HepG2 (cell line): Measurements from ENCODE around the gene PARVB. TPM values are rescaled to one million over a fixed set of nuclear protein-coding genes. Genes with fewer than 3 reads are reported as not detected.

ENCODE experiments used
- ATAC-seq: fragments of 200-7000 bp; cut with Tn5 transposase; 3 replicates; pipeline ENCODE4 v1.9.1; 2020; ENCODE audit warnings: mild to moderate bottlenecking, moderate library complexity
- BruUV-seq: library from RNA; stranded (reverse); fragments of 400-500 nt; replicated peaks from 2 replicates; lab custom pipeline; 2021; lab: Mats Ljungman, UMichigan
- CTCF ChIA-PET: fragments of 300-600 bp; formaldehyde crosslinking; extraction: SDS; loops from one replicate; lab custom pipeline; 2021; ENCODE audit warnings: low total read pairs, inconsistent platforms, low intra/inter-chr PET ratio; lab: Yijun Ruan, JAX
- POLR2A ChIA-PET: fragments of 350-600 bp; sonication (Branson Sonifier 250); formaldehyde crosslinking; loops from one replicate; lab custom pipeline; 2020; ENCODE audit warnings: antibody characterized with exemption, inconsistent platforms; lab: Yijun Ruan, JAX
- DNase-seq: peaks from one replicate; pipeline ENCODE4 v3.0.0-alpha.2; 2015; ENCODE audit warnings: low spot score
- FAIRE-seq: peaks from 3 replicates; lab custom pipeline; 2011; peaks lifted over from hg19 to GRCh38; lab: Jason Lieb, UNC
- H2AFZ ChIP-seq: one replicate; pipeline ENCODE4 v1.6.1; 2011; ENCODE audit warnings: low read length, inconsistent platforms
- H3K27ac ChIP-seq: fragments of 300-600 bp; 3 replicates; pipeline ENCODE4 v1.8.0; 2011; ENCODE audit warnings: mixed run types, mild to moderate bottlenecking, mixed read lengths, low read length, inconsistent platforms; ENCODE audit not compliant: insufficient read depth; ENCODE audit errors: extremely low read length
- H3K27me3 ChIP-seq, 2 experiments: fragments of 200-600 bp in 1 of 2; 2 replicates in 1 of 2; 3 replicates in 1 of 2; pipeline versions ENCODE4 v1.6.0 to v1.8.0; 2011; ENCODE audit warnings: low read length in 2 of 2, mild to moderate bottlenecking in 2 of 2, moderate library complexity in 2 of 2, inconsistent platforms in 1 of 2; ENCODE audit not compliant: insufficient read depth in 2 of 2, control insufficient read depth in 1 of 2
- H3K36me3 ChIP-seq, 2 experiments: fragments of 200-600 bp in 1 of 2; replicated peaks in 1 of 2; 2 replicates in 1 of 2; 3 replicates in 1 of 2; pipeline versions ENCODE4 v1.5.1 to v1.8.0; 2011; ENCODE audit warnings: low read length in 2 of 2, inconsistent platforms in 1 of 2; ENCODE audit not compliant: insufficient read depth in 2 of 2, control insufficient read depth in 1 of 2
- H3K4me1 ChIP-seq: 2 replicates; pipeline ENCODE4 v1.5.1; 2012; ENCODE audit warnings: low read length, inconsistent platforms; ENCODE audit not compliant: insufficient read depth
- H3K4me2 ChIP-seq: 2 replicates; pipeline ENCODE4 v1.6.0; 2011; ENCODE audit warnings: low read depth, low read length, inconsistent platforms
- H3K4me3 ChIP-seq, 3 experiments: fragments of 200-600 bp in 1 of 3; sonication (generic), shearing (Covaris generic) in 1 of 3; replicated peaks in 1 of 3; 2 replicates each; pipeline ENCODE4 v1.5.1; 2011 to 2016; ENCODE audit warnings: low read length in 3 of 3, inconsistent platforms in 2 of 3, low read depth in 2 of 3, mild to moderate bottlenecking in 2 of 3, control low read depth in 1 of 3, mixed read lengths in 1 of 3; ENCODE audit not compliant: insufficient read depth in 1 of 3
- H3K79me2 ChIP-seq: one replicate; pipeline ENCODE4 v1.6.1; 2011; ENCODE audit warnings: low read length, inconsistent platforms; ENCODE audit not compliant: insufficient read depth
- H3K9ac ChIP-seq: 2 replicates; pipeline ENCODE4 v1.6.0; 2011; ENCODE audit warnings: mild to moderate bottlenecking, low read depth, low read length, inconsistent platforms; ENCODE audit not compliant: insufficient read depth
- H3K9me3 ChIP-seq: 2 replicates; pipeline ENCODE4 v1.5.1; 2012; ENCODE audit warnings: mild to moderate bottlenecking, low read length
- H4K20me1 ChIP-seq: 2 replicates; pipeline ENCODE4 v1.6.0; 2011; ENCODE audit warnings: inconsistent platforms, mild to moderate bottlenecking, low read length, moderate library complexity; ENCODE audit not compliant: insufficient read depth
- BORCS8-MEF2B ChIP-seq: sonication (generic); formaldehyde crosslinking; IDR thresholded peaks from 2 replicates; pipeline ENCODE4 v1.8.0; 2022; ENCODE audit warnings: mild to moderate bottlenecking, missing genetic modification reagents
- GTF3A ChIP-seq: sonication (generic); formaldehyde crosslinking; conservative IDR thresholded peaks from 2 replicates; pipeline ENCODE4 v1.4.0; 2020; ENCODE audit warnings: mild to moderate bottlenecking, missing genetic modification reagents
- NFATC3 ChIP-seq: sonication (generic); formaldehyde crosslinking; IDR thresholded peaks from 2 replicates; pipeline ENCODE4 v1.5.1; 2020; ENCODE audit warnings: mild to moderate bottlenecking, missing genetic modification reagents
- RFX5 ChIP-seq: IDR thresholded peaks from 2 replicates; pipeline ENCODE4 v1.6.1; 2011; ENCODE audit warnings: low read depth, low read length, improper control_type of control experiment
- RFXANK ChIP-seq: IDR thresholded peaks from 2 replicates; pipeline ENCODE4 v1.6.1; 2016
- RFXAP ChIP-seq: sonication (generic); formaldehyde crosslinking; IDR thresholded peaks from 2 replicates; pipeline ENCODE4 v1.4.0; 2020; ENCODE audit warnings: missing genetic modification reagents, borderline replicate concordance
- ZNF207 ChIP-seq: fragments of 450-650 bp; IDR thresholded peaks from 2 replicates; pipeline ENCODE4 v1.6.1; 2016; ENCODE audit warnings: antibody characterized with exemption, borderline replicate concordance
- ZNF292 ChIP-seq: sonication (generic); formaldehyde crosslinking; IDR thresholded peaks from 2 replicates; pipeline ENCODE4 v1.8.1; 2022; ENCODE audit warnings: mild to moderate bottlenecking, low read depth, missing genetic modification reagents, borderline replicate concordance
- WGBS: methylation state at CpG from one replicate; pipeline ENCODE4 v1.1.6; 2017; ENCODE audit warnings: low lambda C conversion rate; 5-methylcytosine and 5-hydroxymethylcytosine counted together
- in situ Hi-C: cut with HindIII; loops from 2 replicates; pipeline ENCODE4 v1.10.0; 2017; ENCODE audit warnings: low pct_unique_long_range_greater_than_20kb; ENCODE audit not compliant: extremely low pct_ligation_motif_present
- intact Hi-C: fragments of 100-400 bp; cut with micrococcal nuclease; formaldehyde crosslinking; loops from one replicate; pipeline ENCODE4 v1.10.0; 2022; ENCODE audit not compliant: unreplicated experiment
- polyA plus RNA-seq, 8 experiments: library from polyadenylated mRNA; depleted of rRNA in 3 of 8; stranded (reverse) in 7 of 8; unstranded in 1 of 8; fragments of >200 nt; fragmentation: Illumina TruSeq in 4 of 8; extraction: Trizol in 4 of 8; gene quantifications; 2 replicates each; pipeline versions ENCODE4 v1.2.1 to v1.2.3, GENCODE V29; 2011 to 2016; ENCODE audit warnings: low read depth in 4 of 8, missing spikeins in 1 of 8, mixed read lengths in 1 of 8; ENCODE audit not compliant: insufficient read depth in 1 of 8
- total RNA-seq, 5 experiments: library from RNA; depleted of rRNA; stranded (reverse); fragments of >200 nt; fragmentation: Illumina TruSeq; extraction: Trizol; gene quantifications; 2 replicates each; pipeline ENCODE4 v1.2.3, GENCODE V29; 2016; ENCODE audit warnings: low read depth in 1 of 5
- TF ChIP-seq, protein P1 (sequence below): sonication (generic); formaldehyde crosslinking; IDR thresholded peaks from 2 replicates; pipeline ENCODE4 v1.4.0; 2020; ENCODE audit warnings: missing genetic modification reagents
- TF ChIP-seq, protein P2 (sequence below): sonication (generic); formaldehyde crosslinking; IDR thresholded peaks from 2 replicates; pipeline ENCODE4 v1.5.0; 2020; ENCODE audit warnings: missing genetic modification reagents

The PARVB gene
- total and polyA plus RNA-seq, 2 of the 13 experiments (the other 11 are each of a cell fraction or from before 2014, with no cell fraction given), result 0.11 to 0.15 TPM

GRCh38 chr22:44180706-44181032 is 156.6 kb downstream of the PARVB start, which contains the start of gene PARVG:
Gene PARVG, plus strand, starts transcription at chr22:44180925. Its CDS starts 2,405 bp downstream, at chr22:44183330.
- 2% methylated on average over 5 of the region's 5 CpGs for WGBS
- Histone ChIP-seq H3K9me3 (no peaks in the 10 kb centered on the region), H3K27ac (no peak within 1 kb of the TSS), H2AFZ (no peak within 1 kb of the TSS), H3K27me3 (peaks cover 2 to 55% of the 10 kb centered on the region in 2 experiments; a peak in 4 of 5 replicates), H3K4me2 (no peak within 1 kb of the TSS), H4K20me1 (no peaks in the 10 kb centered on the region), H3K9ac (no peak within 1 kb of the TSS), H3K36me3 (no peaks in the 10 kb centered on the region), H3K4me1 (no peaks in the 10 kb centered on the region), H3K79me2 (no peaks in the 10 kb centered on the region), H3K4me3 (no peak within 1 kb of the TSS)
- intact Hi-C loops (no loop called here), in situ Hi-C loops (no loop called here)
- BruUV-seq, result no TSS peak
- POLR2A ChIA-PET, result no interaction called here
- DNase-seq (no peak), ATAC-seq (no peak), FAIRE-seq (no peak)
- TF ChIP-seq GTF3A (CRISPR knock-in tag) (no peak), RFX5 (peak; percentile 97), RFXAP (CRISPR knock-in tag) (peak; percentile 76; the same call in 1 of the 2 replicates), NFATC3 (CRISPR knock-in tag) (no peak), ZNF292 (CRISPR knock-in tag) (no peak), RFXANK (peak; percentile 95), BORCS8-MEF2B (no peak), ZNF207 (no peak)
- TF ChIP-seq, protein P1, sequence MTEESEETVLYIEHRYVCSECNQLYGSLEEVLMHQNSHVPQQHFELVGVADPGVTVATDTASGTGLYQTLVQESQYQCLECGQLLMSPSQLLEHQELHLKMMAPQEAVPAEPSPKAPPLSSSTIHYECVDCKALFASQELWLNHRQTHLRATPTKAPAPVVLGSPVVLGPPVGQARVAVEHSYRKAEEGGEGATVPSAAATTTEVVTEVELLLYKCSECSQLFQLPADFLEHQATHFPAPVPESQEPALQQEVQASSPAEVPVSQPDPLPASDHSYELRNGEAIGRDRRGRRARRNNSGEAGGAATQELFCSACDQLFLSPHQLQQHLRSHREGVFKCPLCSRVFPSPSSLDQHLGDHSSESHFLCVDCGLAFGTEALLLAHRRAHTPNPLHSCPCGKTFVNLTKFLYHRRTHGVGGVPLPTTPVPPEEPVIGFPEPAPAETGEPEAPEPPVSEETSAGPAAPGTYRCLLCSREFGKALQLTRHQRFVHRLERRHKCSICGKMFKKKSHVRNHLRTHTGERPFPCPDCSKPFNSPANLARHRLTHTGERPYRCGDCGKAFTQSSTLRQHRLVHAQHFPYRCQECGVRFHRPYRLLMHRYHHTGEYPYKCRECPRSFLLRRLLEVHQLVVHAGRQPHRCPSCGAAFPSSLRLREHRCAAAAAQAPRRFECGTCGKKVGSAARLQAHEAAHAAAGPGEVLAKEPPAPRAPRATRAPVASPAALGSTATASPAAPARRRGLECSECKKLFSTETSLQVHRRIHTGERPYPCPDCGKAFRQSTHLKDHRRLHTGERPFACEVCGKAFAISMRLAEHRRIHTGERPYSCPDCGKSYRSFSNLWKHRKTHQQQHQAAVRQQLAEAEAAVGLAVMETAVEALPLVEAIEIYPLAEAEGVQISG, result no peak
- TF ChIP-seq, protein P2, sequence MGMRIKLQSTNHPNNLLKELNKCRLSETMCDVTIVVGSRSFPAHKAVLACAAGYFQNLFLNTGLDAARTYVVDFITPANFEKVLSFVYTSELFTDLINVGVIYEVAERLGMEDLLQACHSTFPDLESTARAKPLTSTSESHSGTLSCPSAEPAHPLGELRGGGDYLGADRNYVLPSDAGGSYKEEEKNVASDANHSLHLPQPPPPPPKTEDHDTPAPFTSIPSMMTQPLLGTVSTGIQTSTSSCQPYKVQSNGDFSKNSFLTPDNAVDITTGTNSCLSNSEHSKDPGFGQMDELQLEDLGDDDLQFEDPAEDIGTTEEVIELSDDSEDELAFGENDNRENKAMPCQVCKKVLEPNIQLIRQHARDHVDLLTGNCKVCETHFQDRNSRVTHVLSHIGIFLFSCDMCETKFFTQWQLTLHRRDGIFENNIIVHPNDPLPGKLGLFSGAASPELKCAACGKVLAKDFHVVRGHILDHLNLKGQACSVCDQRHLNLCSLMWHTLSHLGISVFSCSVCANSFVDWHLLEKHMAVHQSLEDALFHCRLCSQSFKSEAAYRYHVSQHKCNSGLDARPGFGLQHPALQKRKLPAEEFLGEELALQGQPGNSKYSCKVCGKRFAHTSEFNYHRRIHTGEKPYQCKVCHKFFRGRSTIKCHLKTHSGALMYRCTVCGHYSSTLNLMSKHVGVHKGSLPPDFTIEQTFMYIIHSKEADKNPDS (CRISPR knock-in tag), result no peak
- CTCF ChIA-PET, result no interaction called here
